HG03571 (cell line): ENCODE data around the gene WDFY1.

ENCODE experiments used
- ATAC-seq: cut with Tn5 transposase; IDR thresholded peaks from one replicate; pipeline ENCODE4 v1.9.1; 2021; ENCODE audit not compliant: unreplicated experiment

WDFY1 gene, protein sequence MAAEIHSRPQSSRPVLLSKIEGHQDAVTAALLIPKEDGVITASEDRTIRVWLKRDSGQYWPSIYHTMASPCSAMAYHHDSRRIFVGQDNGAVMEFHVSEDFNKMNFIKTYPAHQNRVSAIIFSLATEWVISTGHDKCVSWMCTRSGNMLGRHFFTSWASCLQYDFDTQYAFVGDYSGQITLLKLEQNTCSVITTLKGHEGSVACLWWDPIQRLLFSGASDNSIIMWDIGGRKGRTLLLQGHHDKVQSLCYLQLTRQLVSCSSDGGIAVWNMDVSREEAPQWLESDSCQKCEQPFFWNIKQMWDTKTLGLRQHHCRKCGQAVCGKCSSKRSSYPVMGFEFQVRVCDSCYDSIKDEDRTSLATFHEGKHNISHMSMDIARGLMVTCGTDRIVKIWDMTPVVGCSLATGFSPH

GRCh38 chr2:223944703-223945531 is at the start of gene WDFY1:
TSS of gene WDFY1 (minus strand) at chr2:223945335. CDS start at chr2:223945284, 51 bp downstream.
- peak; percentile 85 for ATAC-seq

DNA sequence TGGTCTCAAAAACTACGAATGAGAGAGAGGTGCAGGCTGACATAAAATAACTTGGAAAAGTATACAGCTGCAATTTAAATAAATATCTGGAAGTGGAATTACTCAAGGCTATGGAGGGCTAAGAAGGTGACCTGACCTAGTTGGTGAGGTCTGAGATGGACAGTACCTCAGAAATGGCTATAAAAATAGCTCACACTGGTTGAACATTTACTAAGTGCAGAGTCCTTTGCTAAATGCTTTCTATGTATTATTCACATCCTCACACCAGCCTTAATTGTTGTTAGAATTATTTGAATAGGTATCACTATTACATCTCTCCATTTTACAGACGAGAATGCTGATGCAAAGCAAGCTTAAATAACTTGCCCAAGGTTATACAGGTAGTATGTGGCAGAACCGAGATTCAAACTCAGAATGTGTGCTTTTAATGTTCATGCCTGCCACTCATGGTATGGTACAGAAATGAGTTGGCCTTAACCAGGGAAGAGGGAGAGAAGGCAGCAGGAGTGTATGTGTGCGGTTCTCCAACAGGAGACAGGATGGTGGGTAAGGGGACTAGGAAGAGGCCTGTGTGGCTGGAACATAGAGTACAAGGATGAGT is 49.5 kb upstream of the WDFY1 start:
- no peak for ATAC-seq

GRCh38 chr2:223993634-223994232 is 48.6 kb upstream of the WDFY1 start:
- ATAC-seq = no peak

DNA sequence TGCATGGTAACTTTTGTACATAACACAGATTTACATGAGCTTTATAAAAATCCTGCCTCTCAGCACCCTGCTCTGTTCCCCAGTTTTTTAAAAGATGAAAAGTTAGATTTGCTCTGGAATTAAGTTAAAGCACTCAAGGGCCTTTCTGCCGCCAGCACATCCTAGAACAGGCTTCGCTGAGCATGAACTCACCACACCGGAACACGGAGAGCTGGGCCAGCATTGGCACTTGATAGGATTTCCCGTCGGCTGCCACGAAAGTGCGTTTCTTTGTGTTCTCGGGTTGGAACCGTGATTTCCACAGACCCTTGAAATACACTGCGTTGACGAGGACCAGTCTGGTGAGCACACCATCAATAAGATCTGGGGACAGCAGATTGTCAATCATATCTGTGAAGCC is 46.5 kb upstream of the WDFY1 start:
- ATAC-seq = no peak

- ATAC-seq = no peak
These were observed 44.7 kb upstream of the WDFY1 start for GRCh38 chr2:223989856-223990232.

GRCh38 chr2:223989206-223989855 is 44.2 kb upstream of the WDFY1 start:
- no peak for ATAC-seq

- no peak for ATAC-seq
These were observed 36.1 kb upstream of the WDFY1 start for GRCh38 chr2:223981241-223981640.

DNA sequence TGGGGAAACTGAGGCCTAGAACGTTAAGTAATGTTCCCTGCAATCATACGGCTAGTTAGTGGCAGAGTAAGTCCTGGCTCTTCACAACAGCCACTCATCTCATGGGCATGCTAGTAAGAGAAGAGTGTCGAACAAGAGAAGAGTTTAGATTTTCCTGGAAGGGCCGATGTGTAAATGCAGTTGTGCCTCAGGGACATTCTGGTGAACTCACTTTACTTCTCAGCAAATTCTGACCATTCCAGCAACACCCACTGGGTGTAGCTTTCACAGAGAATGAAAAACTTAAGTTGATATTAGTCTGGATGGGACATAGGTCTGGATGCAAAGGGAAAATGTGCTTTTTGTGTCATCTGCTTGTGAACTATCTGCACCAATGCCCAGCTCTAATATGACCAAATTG is 35.7 kb upstream of the WDFY1 start:
- no peak for ATAC-seq

GRCh38 chr2:223980397-223980735 is 35.2 kb upstream of the WDFY1 start:
- ATAC-seq = no peak

DNA sequence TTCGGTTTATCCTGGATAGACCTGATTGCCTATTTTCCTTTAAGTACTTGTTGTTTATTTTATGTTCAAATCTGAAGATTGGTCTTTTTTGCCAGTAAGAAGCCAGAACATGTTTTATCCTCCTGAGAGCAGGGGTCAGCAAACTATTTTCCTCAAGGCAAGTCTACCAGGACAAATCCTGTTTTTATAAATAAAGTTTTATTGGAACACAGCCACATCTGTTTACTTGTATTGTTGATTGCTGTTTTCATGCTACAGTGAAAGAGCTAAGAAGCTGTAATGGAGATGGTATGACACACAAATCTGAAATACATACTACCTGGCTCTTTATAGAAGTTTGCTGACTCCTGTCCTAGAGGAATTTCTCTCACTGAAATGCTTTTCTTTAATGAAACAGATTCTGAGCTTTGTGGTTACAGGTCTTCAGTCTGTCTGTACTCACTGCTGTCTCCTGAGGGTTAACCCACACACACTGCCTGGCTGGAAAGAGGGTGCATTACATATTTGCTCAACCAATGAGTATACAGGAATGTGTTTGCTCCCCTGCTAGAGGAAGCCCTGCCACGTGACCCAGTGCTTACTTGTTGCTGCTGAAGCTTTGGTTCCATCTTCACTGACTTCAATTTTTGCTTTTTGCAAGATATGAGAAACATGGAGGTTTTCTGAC is 34.7 kb upstream of the WDFY1 start:
- ATAC-seq = no peak

DNA sequence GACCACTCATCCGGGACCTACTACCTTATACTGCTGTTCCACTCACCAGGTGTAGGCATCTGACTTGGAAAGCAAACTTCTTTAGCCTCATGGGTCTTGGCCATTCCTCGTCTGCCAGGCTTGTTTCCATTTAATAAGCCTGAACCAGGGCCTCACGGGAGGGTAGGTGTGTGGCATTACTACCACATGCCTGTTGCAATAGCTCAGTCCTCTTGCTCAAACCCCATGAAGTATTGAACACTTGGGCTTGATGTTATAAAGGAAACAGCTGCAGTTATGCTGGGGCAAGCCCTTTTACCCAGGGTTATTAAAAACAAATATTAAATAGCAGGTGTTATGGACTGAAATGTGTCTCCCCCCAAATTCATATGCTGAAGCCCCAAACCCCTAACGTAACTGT is 33.3 kb upstream of the WDFY1 start:
- ATAC-seq = no peak

GRCh38 chr2:223976635-223977226 is 31.6 kb upstream of the WDFY1 start:
- ATAC-seq = no peak

DNA sequence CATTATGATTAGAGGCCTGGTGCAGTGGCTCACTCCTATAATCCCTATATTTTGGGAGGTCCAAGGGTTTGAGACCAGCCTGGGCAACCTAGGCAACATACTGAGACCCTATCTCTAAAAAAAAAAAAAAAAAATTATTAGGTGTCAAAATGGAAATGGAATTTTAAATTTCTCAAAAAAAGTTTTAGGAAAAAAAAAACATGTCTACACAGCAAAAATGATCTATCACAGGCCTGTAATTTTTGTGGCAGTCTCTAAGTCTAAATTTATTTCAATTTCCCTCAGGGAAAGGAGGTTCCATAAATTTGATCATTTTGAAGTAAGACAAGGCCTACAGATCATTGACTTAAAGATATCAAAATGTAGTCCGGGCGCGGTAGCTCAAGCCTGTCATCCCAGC is 28.5 kb upstream of the WDFY1 start:
- no peak for ATAC-seq

DNA sequence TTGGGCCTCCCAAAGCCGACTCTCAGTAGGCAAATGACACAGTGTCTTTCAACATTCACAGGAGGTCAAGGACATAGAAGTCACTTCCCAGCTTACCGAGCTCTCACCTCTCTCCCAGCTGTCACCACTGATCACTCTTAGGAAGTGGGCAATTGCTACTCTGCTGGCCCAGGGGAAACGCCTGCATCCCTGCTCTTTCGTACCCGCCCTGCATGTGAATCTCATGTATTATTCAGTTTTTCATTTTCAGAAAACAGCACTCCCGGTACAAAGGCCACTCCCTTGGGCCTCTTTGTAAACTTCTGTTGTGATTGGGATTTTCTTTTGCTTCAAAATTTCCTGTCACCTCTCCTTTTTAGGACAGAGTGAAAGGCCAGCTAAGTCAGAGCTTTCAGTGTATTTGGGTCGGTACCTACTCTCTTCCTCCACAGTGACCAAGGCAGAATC is 27.5 kb upstream of the WDFY1 start:
- no peak for ATAC-seq

DNA sequence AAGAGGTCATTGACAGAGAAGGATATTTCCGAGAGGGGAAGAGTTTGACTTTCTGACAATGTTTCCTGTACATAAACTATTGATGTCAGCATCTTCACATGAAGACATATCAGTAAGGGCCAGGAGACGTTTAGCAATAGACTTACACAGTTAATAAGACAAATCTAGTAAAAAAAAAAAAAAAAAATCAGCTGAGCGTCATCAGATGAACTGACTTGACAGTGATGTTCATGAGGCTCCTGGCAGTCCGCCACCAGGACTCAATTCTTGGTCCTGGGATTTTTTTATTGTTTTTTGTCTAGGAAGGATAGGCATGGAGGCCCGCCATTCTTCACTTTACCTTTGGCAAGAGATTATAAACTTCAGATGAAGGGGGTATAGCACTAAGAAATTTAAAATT is 26.6 kb upstream of the WDFY1 start:
- no peak for ATAC-seq

DNA sequence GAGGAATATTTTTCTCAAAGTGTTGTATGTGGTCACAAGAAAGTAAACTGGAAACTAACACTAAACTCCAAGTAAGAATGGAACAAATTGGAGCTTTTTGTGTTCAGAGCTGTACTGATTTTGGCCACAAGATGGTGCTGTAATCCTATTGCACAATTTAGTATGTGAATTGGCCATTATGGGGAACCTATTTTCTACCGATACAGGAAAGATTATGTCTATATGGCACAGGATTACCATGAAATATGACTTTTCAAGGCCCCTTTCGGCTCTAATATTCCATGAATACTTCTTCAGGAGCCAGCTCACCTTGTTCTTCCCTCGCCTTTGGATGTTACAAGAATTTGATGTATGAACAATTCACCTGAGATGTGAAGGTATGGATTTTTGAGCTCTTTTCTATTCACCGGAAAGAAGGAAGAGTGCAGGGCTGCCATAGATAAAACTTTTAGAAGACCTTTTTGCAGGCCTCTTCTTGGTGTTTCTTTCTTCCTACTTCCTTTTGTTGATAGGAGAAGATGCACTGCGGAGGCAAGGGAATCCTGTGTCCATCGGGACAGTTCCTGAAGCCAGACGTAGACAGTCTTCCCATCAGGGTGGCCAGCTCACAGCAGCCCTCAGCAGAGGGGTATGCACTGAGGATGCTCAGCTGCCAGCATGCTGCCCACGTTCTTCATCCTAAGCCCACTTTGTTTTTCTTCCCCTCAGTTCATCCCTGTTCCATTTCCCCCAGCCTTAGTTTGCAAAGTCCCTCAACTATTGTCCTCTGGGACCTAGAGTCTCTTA is 25.4 kb upstream of the WDFY1 start:
- ATAC-seq = peak; percentile 78

GRCh38 chr2:223969856-223970255 is 24.7 kb upstream of the WDFY1 start:
- no peak for ATAC-seq

DNA sequence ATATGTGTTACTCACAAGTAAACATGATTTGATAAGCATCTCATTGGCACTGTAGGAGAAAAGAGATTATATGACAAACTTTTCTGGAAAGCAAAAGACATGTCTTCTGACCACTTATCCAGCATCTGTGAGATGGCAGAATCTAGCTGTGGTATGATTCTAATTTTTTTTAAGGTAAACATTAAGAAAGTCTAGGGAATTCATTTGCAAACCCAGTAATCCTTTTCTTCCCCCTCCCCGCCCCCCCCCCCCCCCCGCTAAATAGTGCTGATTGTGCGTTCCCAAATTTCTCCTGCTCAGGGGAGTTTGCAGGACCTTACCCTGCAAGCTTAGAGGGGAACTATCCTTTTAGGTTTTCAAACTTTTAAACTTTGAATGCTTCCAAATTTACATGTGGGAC is 24.2 kb upstream of the WDFY1 start:
- no peak for ATAC-seq

GRCh38 chr2:223967981-223968380 is 22.8 kb upstream of the WDFY1 start:
- no peak for ATAC-seq
